GM13977 (cell line): ENCODE measurements around the gene GPR68.

Experiments used
- DNase-seq: peaks from one replicate; pipeline ENCODE4 v3.0.0; 2012; ENCODE audit warnings: low spot score
- CTCF ChIP-seq: IDR thresholded peaks from 2 replicates; pipeline ENCODE4 v1.5.1; 2012; ENCODE audit warnings: mild to moderate bottlenecking, control low read depth; ENCODE audit not compliant: insufficient read depth; ENCODE audit errors: extremely low read depth, missing control alignments
- in situ Hi-C: fragments of 300-500 bp; cut with MboI; formaldehyde crosslinking; loops from one replicate; pipeline ENCODE4 v1.12.0; 2022; ENCODE audit warnings: low sequenced_read_pairs, low pct_unique_long_range_greater_than_20kb, mixed read lengths, inconsistent platforms; ENCODE audit not compliant: unreplicated experiment

GPR68 gene

GRCh38 chr14:91274796-91275195 lies 30.3 kb upstream of the GPR68 start:
- no peak for DNase-seq
- in situ Hi-C loops, result no loop called here
- no peak for TF ChIP-seq CTCF

GRCh38 chr14:91273885-91274273 lies 29.4 kb upstream of the GPR68 start:
- no peak for TF ChIP-seq CTCF
- DNase-seq, result no peak
- in situ Hi-C loops, result no loop called here

GRCh38 chr14:91273273-91273884 lies 28.9 kb upstream of the GPR68 start:
- no peak for DNase-seq
- no peak for TF ChIP-seq CTCF
- in situ Hi-C loops, result no loop called here

GRCh38 chr14:91272341-91273272 lies 28.1 kb upstream of the GPR68 start:
- no peak for DNase-seq
- in situ Hi-C loops, result no loop called here
- TF ChIP-seq CTCF, result no peak

DNA sequence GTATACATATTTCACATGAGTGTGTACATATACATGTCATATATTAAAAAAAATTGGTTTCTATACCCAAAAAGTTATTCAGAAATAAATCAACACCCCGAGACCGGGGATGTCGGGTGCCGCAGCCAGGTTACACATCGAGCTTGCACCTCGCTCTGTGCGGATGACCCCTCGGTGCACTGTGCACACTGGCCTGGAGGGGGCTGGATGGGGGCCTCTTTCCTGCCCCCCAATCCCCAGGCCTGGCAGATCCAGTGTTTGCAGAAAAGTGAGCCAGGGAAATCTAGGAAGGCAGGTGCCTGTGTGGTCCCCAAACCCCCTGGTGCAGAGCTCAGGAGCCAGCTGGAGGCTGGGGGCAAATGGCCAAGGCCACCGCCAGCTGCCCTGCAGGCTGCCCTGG lies 27.1 kb upstream of the GPR68 start:
- in situ Hi-C loops, result no loop called here
- DNase-seq, result no peak
- TF ChIP-seq CTCF, result no peak

DNA sequence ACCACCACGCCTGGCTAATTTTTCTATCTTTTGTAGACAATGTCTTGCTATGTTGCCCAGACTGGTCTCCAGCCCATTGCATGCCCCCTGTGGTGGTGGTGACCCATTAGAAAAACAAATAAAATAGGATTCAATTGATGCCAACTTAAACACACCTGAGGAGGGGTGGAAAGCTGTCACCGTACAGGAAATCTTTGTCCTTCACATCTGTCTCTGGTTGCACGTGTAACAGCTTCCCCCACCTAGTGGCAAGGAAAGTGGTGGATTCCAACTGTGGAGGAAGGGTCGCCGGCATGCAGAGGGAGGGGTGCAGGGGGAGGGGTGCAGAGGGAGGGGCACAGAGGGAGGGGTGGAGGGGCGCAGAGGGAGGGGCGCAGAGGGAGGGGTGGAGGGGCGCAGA lies 26.1 kb upstream of the GPR68 start:
- in situ Hi-C loops, result no loop called here
- TF ChIP-seq CTCF, result no peak
- DNase-seq, result no peak
